K562 (cell line): ENCODE measurements around the gene IL6ST. TPM values are rescaled to one million over a fixed set of nuclear protein-coding genes. Genes with fewer than 3 reads are reported as not detected.

Experiments
- EGR1 ChIP-seq: fragments of 450-650 bp; conservative IDR thresholded peaks from 2 replicates; pipeline ENCODE4 v1.6.1; 2017; ENCODE audit warnings: mild to moderate bottlenecking
- REST ChIP-seq, 2 experiments: fragments of 450-650 bp; formaldehyde crosslinking in 1 of 2; IDR thresholded peaks; 2 replicates each; pipeline versions ENCODE4 v1.4.0 to v1.6.1; 2014 to 2020; ENCODE audit warnings: mild to moderate bottlenecking in 2 of 2, borderline replicate concordance in 1 of 2, low read depth in 1 of 2
- SMARCE1 ChIP-seq: fragments of 450-650 bp; IDR thresholded peaks from 2 replicates; pipeline ENCODE4 v1.7.1; 2016; ENCODE audit warnings: mild to moderate bottlenecking
- polyA plus RNA-seq, 8 experiments: library from polyadenylated mRNA; depleted of rRNA in 4 of 8; stranded (reverse) in 5 of 8; unstranded in 3 of 8; fragments of >200 nt; fragmentation: Nextera tagmentation in 2 of 8; fragmentation: Illumina TruSeq in 1 of 8; extraction: Ambion mirVana in 2 of 8; extraction: Trizol in 1 of 8; gene quantifications; 2 replicates each; pipeline versions ENCODE4 v1.2.1 to v1.2.3, GENCODE V29; 2011 to 2014; ENCODE audit warnings: inconsistent platforms in 1 of 8, missing spikeins in 1 of 8
- total RNA-seq, 7 experiments: library from RNA; depleted of rRNA in 6 of 7; stranded (reverse); fragments of >200 nt in 6 of 7; fragmentation: Illumina TruSeq in 2 of 7; extraction: Trizol in 2 of 7; gene quantifications; 2 replicates each; pipeline versions ENCODE4 v1.2.1 to v1.2.3, GENCODE V29; 2011 to 2021; ENCODE audit warnings: low replicate concordance in 1 of 7

The IL6ST gene
- total and polyA plus RNA-seq, 9 of the 15 experiments (the other 6 are each of a cell fraction or from before 2014, with no cell fraction given): 2.0 to 27.0 (median 7.9) TPM

GRCh38 chr5:55982957-55983381 lies 11.8 kb downstream of the IL6ST start (continued):
- TF ChIP-seq REST (IDR thresholded peaks at IDR 0.05; ENCODE audit: borderline replicate concordance) (peak; percentile 69; the same call in 1 of the 2 replicates), REST (CRISPR knock-in tag; IDR thresholded peaks at IDR 0.05; ENCODE audit: low read depth) (no peak), SMARCE1 (no peak), EGR1 (no peak)
